Pancreas (tissue), 10 donors: Measurements from ENCODE around the gene TMX1. TPM values are rescaled to one million over a fixed set of nuclear protein-coding genes. Genes with fewer than 3 reads are reported as not detected.

Experiments
- ATAC-seq, 4 donors: fragments of 200-7000 bp; cut with Tn5 transposase; one replicate each; pipeline versions ENCODE4 v1.8.0 to v1.9.1; 2020; ENCODE audit warnings: mild to moderate bottlenecking in 4 of 4, moderate library complexity in 4 of 4
- DNase-seq, 6 donors: peaks; one replicate each; pipeline ENCODE4 v3.0.0-alpha.2; 2020
- FAIRE-seq: peaks from 2 replicates; lab custom pipeline; 2012; peaks lifted over from hg19 to GRCh38; lab: Jason Lieb, UNC
- H3K27ac ChIP-seq, 4 donors: fragments of 200-600 bp; sonication (generic); 1 replicate in 3 of 4; 2 replicates in 1 of 4; pipeline versions ENCODE4 v1.5.0 to v1.8.0; 2020
- H3K27me3 ChIP-seq, 4 donors: fragments of 200-600 bp; one replicate each; pipeline ENCODE4 v1.8.0; 2021
- H3K36me3 ChIP-seq, 3 donors: fragments of 200-600 bp; sonication (generic) in 1 of 3; one replicate each; pipeline versions ENCODE4 v1.5.0 to v1.8.0; 2020 to 2021
- H3K4me1 ChIP-seq, 3 donors: fragments of 200-600 bp; one replicate each; pipeline ENCODE4 v1.8.0; 2021
- H3K4me3 ChIP-seq, 4 donors: fragments of 200-600 bp; sonication (generic) in 2 of 4; one replicate each; pipeline versions ENCODE4 v1.5.0 to v1.8.0; 2020 to 2021
- H3K9me3 ChIP-seq, 4 donors: fragments of 200-600 bp; one replicate each; pipeline ENCODE4 v1.8.0; 2021
- WGBS, 2 donors: extraction: QIAGEN DNeasy Blood & Tissue Kit; methylation state at CpG; one replicate each; pipeline ENCODE4 v1.1.7; 2013; 5-methylcytosine and 5-hydroxymethylcytosine counted together
- intact Hi-C, 3 donors: fragments of 100-400 bp; cut with DNase I; formaldehyde crosslinking; loops; one replicate each; pipeline versions ENCODE4 v1.11.1 to v1.14.2; 2022
- polyA plus RNA-seq, 2 donors: library from polyadenylated mRNA; stranded (reverse); fragments of 200-250 nt; gene quantifications; one replicate each; pipeline ENCODE4 v1.2.3, GENCODE V29; 2013
- total RNA-seq, 6 donors: library from RNA; stranded (reverse); fragmentation: NEBNext Ultra II Directional in 4 of 6; extraction: Animal tissue kit (Norgen Biotek cat#: 25700) in 4 of 6; gene quantifications; one replicate each; pipeline versions ENCODE4 v1.2.1 to v1.2.4, GENCODE V29; 2021 to 2023
- TF ChIP-seq, protein P1 (sequence below), 4 donors: fragments of 200-600 bp; sonication (generic) in 3 of 4; IDR thresholded peaks; one replicate each; pipeline versions ENCODE4 v1.5.0 to v1.8.0; 2021; ENCODE audit warnings: antibody characterized with exemption in 4 of 4
- donor health status: healthy with polysubstance abuse.
- donor health status: DM: no; HTN: no; CAD: no; lungs with moderate emphysema.
- donor health status: DM: no; HTN: no; CAD: no.
- donor health status: control.
- donor health status: control.
- donor health status: Bipolar disorder and iron deficiency.
- donor health status: DM: yes; HTN: yes; CAD: no.
- donor health status: DM: no; HTN: no; CAD: no.
- donor health status: DM: no; HTN: no; CAD: no.
- donor health status: DM: yes; HTN: yes; CAD: no.

TMX1 gene
- total and polyA plus RNA-seq, 8 donors = 3.0 to 22.5 (median 13.2) TPM

GRCh38 chr14:51240804-51241380, 845 bp downstream of the TMX1 start:
- no peak for FAIRE-seq
- intact Hi-C loops = no loop called here
- Histone ChIP-seq H3K4me3 (peak overlapping the region; percentile 74 to 99 (median 78)), H3K27ac (peak overlapping the region in 2 of 4 donors; percentile 30 to 78), H3K27me3 (no peaks in the 10 kb centered on the region), H3K9me3 (no peaks in the 10 kb centered on the region), H3K4me1 (peaks cover 0 to 22% (median 0%) of the 10 kb centered on the region in 3 donors), H3K36me3 (no peaks in the 10 kb centered on the region)
- DNase-seq = no peak
- no peak for ATAC-seq
- WGBS, 2 donors = 5 to 7% methylated on average over 10 of the region's 10 CpGs
- TF ChIP-seq, protein P1, sequence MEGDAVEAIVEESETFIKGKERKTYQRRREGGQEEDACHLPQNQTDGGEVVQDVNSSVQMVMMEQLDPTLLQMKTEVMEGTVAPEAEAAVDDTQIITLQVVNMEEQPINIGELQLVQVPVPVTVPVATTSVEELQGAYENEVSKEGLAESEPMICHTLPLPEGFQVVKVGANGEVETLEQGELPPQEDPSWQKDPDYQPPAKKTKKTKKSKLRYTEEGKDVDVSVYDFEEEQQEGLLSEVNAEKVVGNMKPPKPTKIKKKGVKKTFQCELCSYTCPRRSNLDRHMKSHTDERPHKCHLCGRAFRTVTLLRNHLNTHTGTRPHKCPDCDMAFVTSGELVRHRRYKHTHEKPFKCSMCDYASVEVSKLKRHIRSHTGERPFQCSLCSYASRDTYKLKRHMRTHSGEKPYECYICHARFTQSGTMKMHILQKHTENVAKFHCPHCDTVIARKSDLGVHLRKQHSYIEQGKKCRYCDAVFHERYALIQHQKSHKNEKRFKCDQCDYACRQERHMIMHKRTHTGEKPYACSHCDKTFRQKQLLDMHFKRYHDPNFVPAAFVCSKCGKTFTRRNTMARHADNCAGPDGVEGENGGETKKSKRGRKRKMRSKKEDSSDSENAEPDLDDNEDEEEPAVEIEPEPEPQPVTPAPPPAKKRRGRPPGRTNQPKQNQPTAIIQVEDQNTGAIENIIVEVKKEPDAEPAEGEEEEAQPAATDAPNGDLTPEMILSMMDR (IDR thresholded peaks at IDR 0.05) = no peak

GRCh38 chr14:51242545-51243490, 2.8 kb downstream of the TMX1 start:
- DNase-seq (no peak), ATAC-seq (no peak), FAIRE-seq (no peak)
- 71 to 75% methylated on average over 7 of the region's 7 CpGs for WGBS, 2 donors
- no peak overlapping the region for H3K27ac ChIP-seq
- H3K9me3 ChIP-seq = no peaks in the 10 kb centered on the region
- H3K4me3 ChIP-seq = no peak overlapping the region
- H3K36me3 ChIP-seq = no peaks in the 10 kb centered on the region
- intact Hi-C loops = no loop called here
- H3K4me1 ChIP-seq = peaks cover 0 to 22% (median 0%) of the 10 kb centered on the region in 3 donors
- H3K27me3 ChIP-seq = no peaks in the 10 kb centered on the region
- TF ChIP-seq, protein P1 (IDR thresholded peaks at IDR 0.05) = no peak

DNA sequence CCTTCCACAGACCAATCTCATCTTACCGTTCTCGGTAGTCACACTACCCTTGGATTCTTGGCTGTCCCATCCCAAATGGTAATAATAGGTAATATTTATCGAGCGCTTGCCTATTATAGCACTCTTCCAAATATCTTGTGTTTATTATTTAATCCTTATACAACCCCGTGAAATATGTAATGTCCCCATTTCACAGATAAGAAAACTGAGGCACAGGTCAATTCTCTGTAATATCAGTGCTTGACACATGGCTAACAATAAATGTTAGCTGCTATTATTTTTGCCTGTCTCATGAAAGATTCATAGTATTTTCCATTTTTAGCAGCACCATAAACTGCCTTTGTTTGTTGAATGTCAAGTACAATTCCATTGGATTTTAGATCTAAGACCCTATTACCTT, 4.5 kb downstream of the TMX1 start:
- no peak for FAIRE-seq

GRCh38 chr14:51246032-51246431, 6.0 kb downstream of the TMX1 start:
- TF ChIP-seq, protein P1 (IDR thresholded peaks at IDR 0.05) = no peak
- Histone ChIP-seq H3K4me3 (no peak overlapping the region), H3K4me1 (peaks cover 0 to 21% (median 0%) of the 10 kb centered on the region in 3 donors), H3K36me3 (peaks cover 0 to 11% (median 0%) of the 10 kb centered on the region in 3 donors), H3K27me3 (no peaks in the 10 kb centered on the region), H3K27ac (no peak overlapping the region), H3K9me3 (no peaks in the 10 kb centered on the region)
- WGBS, 2 donors = 74 to 86% methylated on average over 4 of the region's 4 CpGs
- FAIRE-seq (no peak), ATAC-seq (no peak), DNase-seq (no peak)
- intact Hi-C loops = no loop called here

More for the DNA sequence above, 4.5 kb downstream of the TMX1 start:
- WGBS, 2 donors = 96 to 99% methylated on average over 5 of the region's 5 CpGs
- Histone ChIP-seq H3K4me3 (no peak overlapping the region), H3K36me3 (peaks cover 0 to 4% (median 0%) of the 10 kb centered on the region in 3 donors), H3K27ac (no peak overlapping the region), H3K9me3 (no peaks in the 10 kb centered on the region), H3K4me1 (peaks cover 0 to 22% (median 0%) of the 10 kb centered on the region in 3 donors), H3K27me3 (no peaks in the 10 kb centered on the region)
- ATAC-seq = no peak
- TF ChIP-seq, protein P1 (IDR thresholded peaks at IDR 0.05) = no peak
- no peak for DNase-seq
- intact Hi-C loops = no loop called here
